ENCODE results near the gene PDE7B. TPM values are rescaled to one million over a fixed set of nuclear protein-coding genes. Genes with fewer than 3 reads are reported as not detected.

The PDE7B gene
- total RNA-seq, 1 donor from 2014 or later = 16.0 TPM

GRCh38 chr6:136244061-136244616 lies 392.6 kb downstream of the PDE7B start:
- DNase-seq = no peak
- H3K36me3 Mint-ChIP-seq (ENCODE audit: low read depth) = peaks cover 55% of the 10 kb centered on the region
- H3K4me1 Mint-ChIP-seq = peaks cover 23% of the 10 kb centered on the region
- intact Hi-C loops (cut with micrococcal nuclease) = no loop called here
- H3K4me3 Mint-ChIP-seq = no peak overlapping the region
- H3K27ac Mint-ChIP-seq = no peak overlapping the region
- H3K27me3 Mint-ChIP-seq = no peaks in the 10 kb centered on the region
- no peaks in the 10 kb centered on the region for H3K9me3 Mint-ChIP-seq
